Measurements from ENCODE around the gene KRT1. TPM values are rescaled to one million over a fixed set of nuclear protein-coding genes. Genes with fewer than 3 reads are reported as not detected.
A peak's percentile ranks its signal among the peaks of the same experiment; 100 is the strongest.

The KRT1 gene
- total RNA-seq, 2 donors from 2014 or later: 0.83 to 3.1 TPM

- H3K27me3 Mint-ChIP-seq: peaks cover 31% of the 10 kb centered on the region
- H3K4me3 Mint-ChIP-seq: no peak overlapping the region
- H3K36me3 Mint-ChIP-seq (ENCODE audit: low read depth): no peaks in the 10 kb centered on the region
- ATAC-seq (no peak), DNase-seq (no peak)
- H3K27ac Mint-ChIP-seq: no peak overlapping the region
- peaks cover 24% of the 10 kb centered on the region for H3K4me1 Mint-ChIP-seq
- no peaks in the 10 kb centered on the region for H3K9me3 ChIP-seq (ENCODE audit: control insufficient read depth, low read length, poor library complexity, severe bottlenecking)
These were observed 48.9 kb downstream of the KRT1 start for GRCh38 chr12:52631264-52631663.

- DNase-seq: no peak
- H3K4me1 Mint-ChIP-seq: peaks cover 24% of the 10 kb centered on the region
- no peak for ATAC-seq
- H3K9me3 ChIP-seq (ENCODE audit: control insufficient read depth, low read length, poor library complexity, severe bottlenecking): no peaks in the 10 kb centered on the region
- H3K27ac Mint-ChIP-seq: no peak overlapping the region
- no peaks in the 10 kb centered on the region for H3K36me3 Mint-ChIP-seq (ENCODE audit: low read depth)
- H3K4me3 Mint-ChIP-seq: no peak overlapping the region
- peaks cover 31% of the 10 kb centered on the region for H3K27me3 Mint-ChIP-seq
These were observed 49.5 kb downstream of the KRT1 start for GRCh38 chr12:52630599-52631200.

DNA sequence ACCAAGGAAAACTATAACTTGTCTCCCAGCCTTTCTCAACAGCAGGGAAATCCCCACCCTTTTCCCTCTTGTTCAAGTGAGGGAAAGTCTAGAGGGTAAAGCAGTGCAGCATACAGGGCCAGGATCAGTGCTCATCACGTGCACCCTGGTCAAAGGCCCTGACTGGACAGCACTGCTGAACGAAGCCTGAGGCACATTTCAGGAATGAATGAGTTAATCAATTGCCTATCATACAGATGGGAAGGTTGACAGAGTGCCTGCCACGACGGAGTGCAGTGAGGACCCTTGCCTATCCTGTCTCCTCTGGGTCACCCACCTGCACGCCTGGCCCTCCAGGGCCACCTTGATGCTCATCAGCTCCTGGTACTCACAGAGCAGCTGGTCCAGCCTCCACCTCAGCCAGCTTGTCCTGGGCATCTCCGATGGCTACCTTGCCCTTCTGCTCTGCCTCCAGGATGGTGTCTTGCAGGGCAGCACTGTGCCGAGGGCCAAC, 50.2 kb downstream of the KRT1 start:
- no peak overlapping the region for H3K27ac Mint-ChIP-seq
- peaks cover 24% of the 10 kb centered on the region for H3K4me1 Mint-ChIP-seq
- H3K4me3 Mint-ChIP-seq: no peak overlapping the region
- no peaks in the 10 kb centered on the region for H3K36me3 Mint-ChIP-seq (ENCODE audit: low read depth)
- H3K27me3 Mint-ChIP-seq: peaks cover 31% of the 10 kb centered on the region
- H3K9me3 ChIP-seq (ENCODE audit: control insufficient read depth, low read length, poor library complexity, severe bottlenecking): no peaks in the 10 kb centered on the region
- DNase-seq (no peak), ATAC-seq (no peak)

DNA sequence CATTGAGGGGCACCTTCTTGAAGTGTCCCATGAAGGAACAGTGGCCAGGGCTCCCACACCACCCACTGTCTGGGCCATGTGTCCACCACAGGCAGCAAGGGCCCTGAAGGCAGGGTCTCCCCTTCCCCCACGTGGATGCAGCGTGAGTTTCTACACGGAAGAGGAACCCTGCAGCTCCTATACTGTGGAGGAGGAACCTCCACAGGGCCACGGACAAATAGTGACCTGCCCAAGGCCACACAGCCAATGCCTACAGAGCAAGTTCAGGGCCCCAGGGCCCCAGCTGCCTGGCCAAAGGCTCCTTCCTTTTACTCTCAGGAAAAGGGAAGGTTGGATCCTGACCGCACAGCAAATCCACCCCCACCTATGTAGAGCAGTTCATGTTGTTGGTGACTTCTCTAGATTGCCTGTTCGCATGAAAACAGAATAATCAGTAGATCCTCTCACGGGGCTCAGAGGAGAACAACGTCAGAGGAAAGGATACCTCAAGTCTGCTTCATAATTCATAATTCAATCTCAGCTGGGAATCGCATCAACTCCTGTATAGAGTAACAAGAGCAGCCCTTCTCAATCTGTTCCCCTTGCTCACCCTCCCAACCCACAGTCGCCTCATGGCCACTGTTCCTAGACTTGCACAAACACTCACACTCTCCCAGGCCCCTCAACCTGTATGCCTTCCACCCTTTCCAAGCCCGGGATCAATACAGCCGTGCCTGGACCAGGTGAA, 50.8 kb downstream of the KRT1 start:
- DNase-seq: no peak
- H3K4me3 Mint-ChIP-seq: no peak overlapping the region

GRCh38 chr12:52628841-52629240, 51.4 kb downstream of the KRT1 start:
- DNase-seq (no peak), ATAC-seq (no peak)
- H3K36me3 Mint-ChIP-seq (ENCODE audit: low read depth): no peaks in the 10 kb centered on the region
- H3K27ac Mint-ChIP-seq: peak overlapping the region; percentile 1
- no peaks in the 10 kb centered on the region for H3K9me3 ChIP-seq (ENCODE audit: control insufficient read depth, low read length, poor library complexity, severe bottlenecking)
- H3K27me3 Mint-ChIP-seq: peaks cover 31% of the 10 kb centered on the region
- peaks cover 24% of the 10 kb centered on the region for H3K4me1 Mint-ChIP-seq
- no peak overlapping the region for H3K4me3 Mint-ChIP-seq

More for the DNA sequence above, 50.8 kb downstream of the KRT1 start:
- H3K36me3 Mint-ChIP-seq (ENCODE audit: low read depth): no peaks in the 10 kb centered on the region
- peak overlapping the region; percentile 1 for H3K27ac Mint-ChIP-seq
- peaks cover 24% of the 10 kb centered on the region for H3K4me1 Mint-ChIP-seq
- H3K27me3 Mint-ChIP-seq: peaks cover 31% of the 10 kb centered on the region
- ATAC-seq: no peak
- no peaks in the 10 kb centered on the region for H3K9me3 ChIP-seq (ENCODE audit: control insufficient read depth, low read length, poor library complexity, severe bottlenecking)

- no peak overlapping the region for H3K4me3 Mint-ChIP-seq
These were observed 52.1 kb downstream of the KRT1 start for GRCh38 chr12:52628111-52628507.

GRCh38 chr12:52627395-52628110, 52.7 kb downstream of the KRT1 start:
- ATAC-seq: no peak
- H3K27ac Mint-ChIP-seq: no peak overlapping the region
- no peak for DNase-seq

More at GRCh38 chr12:52628111-52628507, 52.1 kb downstream of the KRT1 start:
- no peaks in the 10 kb centered on the region for H3K36me3 Mint-ChIP-seq (ENCODE audit: low read depth)
- peaks cover 31% of the 10 kb centered on the region for H3K27me3 Mint-ChIP-seq
- peak overlapping the region; percentile 1 for H3K27ac Mint-ChIP-seq
- H3K4me1 Mint-ChIP-seq: peaks cover 20% of the 10 kb centered on the region
- DNase-seq (no peak), ATAC-seq (no peak)
- no peaks in the 10 kb centered on the region for H3K9me3 ChIP-seq (ENCODE audit: control insufficient read depth, low read length, poor library complexity, severe bottlenecking)

More at GRCh38 chr12:52627395-52628110, 52.7 kb downstream of the KRT1 start:
- H3K9me3 ChIP-seq (ENCODE audit: control insufficient read depth, low read length, poor library complexity, severe bottlenecking): no peaks in the 10 kb centered on the region
- Mint-ChIP-seq H3K36me3 (ENCODE audit: low read depth) (peaks cover 2% of the 10 kb centered on the region), H3K27me3 (peaks cover 31% of the 10 kb centered on the region), H3K4me1 (peaks cover 19% of the 10 kb centered on the region), H3K4me3 (no peak overlapping the region)

Other genes with a start within 250 kb of the KRT1 start
- not detected for gene KRT75, start 246.0 kb downstream of the KRT1 start, total RNA-seq
- not detected for gene KRT6B, start 228.3 kb downstream of the KRT1 start, total RNA-seq
- gene KRT6C, start 206.6 kb downstream of the KRT1 start, total RNA-seq: not detected
- not detected for gene KRT6A, start 187.2 kb downstream of the KRT1 start, total RNA-seq
- gene KRT5, start 160.0 kb downstream of the KRT1 start, total RNA-seq: not detected
- not detected for gene KRT71, start 127.3 kb downstream of the KRT1 start, total RNA-seq
- not detected for gene KRT74, start 106.6 kb downstream of the KRT1 start, total RNA-seq
- gene KRT72, start 78.9 kb downstream of the KRT1 start, total RNA-seq: 1 to 10 TPM in 1 of 2 donors, under 1 TPM in 1; 0.60 to 1.6 TPM
- gene KRT73, start 61.8 kb downstream of the KRT1 start, total RNA-seq: 1 to 10 TPM in 1 of 2 donors, under 1 TPM in 1; 0.40 to 1.1 TPM
- gene KRT2, start 28.2 kb downstream of the KRT1 start, total RNA-seq: not detected
- not detected for gene KRT77, start 23.1 kb upstream of the KRT1 start, total RNA-seq
- not detected for gene KRT76, start 96.9 kb upstream of the KRT1 start, total RNA-seq
- not detected for gene KRT3, start 115.7 kb upstream of the KRT1 start, total RNA-seq
- not detected for gene KRT4, start 133.7 kb upstream of the KRT1 start, total RNA-seq
- gene KRT79, start 153.9 kb upstream of the KRT1 start, total RNA-seq: not detected
- gene KRT78, start 168.6 kb upstream of the KRT1 start, total RNA-seq: not detected
- gene KRT8, start 224.7 kb upstream of the KRT1 start, total RNA-seq: 1 to 10 TPM in 1 of 2 donors, under 1 TPM in 1; 0.67 to 3.2 TPM